ENCODE data around the gene NR1H4.

DNA sequence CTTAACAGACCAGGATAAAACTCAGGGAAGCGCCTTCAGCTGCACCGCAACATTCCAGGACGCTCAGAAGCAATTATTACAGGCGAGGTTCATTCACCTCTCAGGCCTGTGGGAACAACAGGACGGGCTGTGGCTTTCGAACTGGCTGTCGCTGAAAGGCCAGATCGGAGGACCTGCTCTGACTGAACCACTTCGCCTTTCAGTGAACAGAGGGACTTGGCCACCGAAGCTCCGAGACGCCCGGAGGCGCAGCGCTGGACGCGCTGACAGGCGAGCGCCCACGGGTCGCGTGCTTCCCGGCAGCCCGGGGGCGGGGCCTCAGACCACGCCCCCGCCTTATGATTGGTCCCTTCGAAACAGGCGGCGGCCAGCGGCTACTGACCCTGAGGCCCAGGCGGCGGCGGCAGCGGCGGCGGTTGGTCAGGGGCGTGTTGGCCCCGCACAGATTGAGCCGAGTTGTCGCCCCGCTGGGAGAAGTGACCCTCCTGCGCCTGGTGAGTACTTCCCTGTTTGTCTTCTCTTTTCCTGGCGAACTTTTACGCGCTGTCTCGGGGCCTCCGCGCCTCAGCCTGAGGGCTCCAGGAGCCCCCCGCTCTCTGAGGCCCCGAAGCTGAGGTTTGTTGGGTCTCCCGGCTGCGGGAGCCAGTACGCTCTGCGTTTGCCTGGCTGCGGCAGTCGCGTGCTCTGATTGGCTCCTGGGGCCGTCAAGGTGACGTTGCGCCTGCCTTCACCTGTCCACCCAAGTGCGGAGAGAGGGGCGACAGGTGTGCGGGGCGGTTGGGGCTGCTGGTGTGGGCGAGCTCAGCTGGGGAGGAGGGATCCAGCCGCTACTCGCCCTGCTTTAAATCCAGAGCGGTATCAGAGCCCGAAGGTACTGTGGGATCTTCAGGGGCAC lies 99.9 kb downstream of the NR1H4 start, which contains the start of gene GAS2L3:
- TF ChIP-seq CTCF (IDR thresholded peaks at IDR 0.05; ENCODE audit: low read length), result no peak
- no peak for TF ChIP-seq EZH2 (IDR thresholded peaks at IDR 0.05; ENCODE audit: borderline replicate concordance, low read length)
